RWPE2 (cell line): Measurements from ENCODE around the gene ZACN.

ENCODE experiments used
- ATAC-seq: fragments of 200-7000 bp; cut with Tn5 transposase; 3 replicates; pipeline ENCODE4 v1.9.1; 2021; ENCODE audit warnings: low read depth
- DNase-seq: peaks from one replicate; pipeline ENCODE4 v3.0.0-alpha.2; 2020; ENCODE audit warnings: low spot score
- H3K27ac ChIP-seq: fragments of 450-650 bp; 2 replicates; pipeline ENCODE4 v1.5.1; 2017; ENCODE audit warnings: mild to moderate bottlenecking; ENCODE audit not compliant: poor library complexity, severe bottlenecking
- H3K27me3 ChIP-seq: fragments of 250-450 bp; sonication (Bioruptor Pico); 2 replicates; pipeline ENCODE4 v1.5.1; 2021; ENCODE audit warnings: mild to moderate bottlenecking, moderate library complexity; ENCODE audit not compliant: insufficient read depth, poor library complexity, severe bottlenecking
- H3K36me3 ChIP-seq: fragments of 250-450 bp; sonication (Bioruptor Pico); 2 replicates; pipeline ENCODE4 v1.5.1; 2020; ENCODE audit warnings: low read depth, mild to moderate bottlenecking, moderate library complexity
- H3K4me1 ChIP-seq: fragments of 250-450 bp; sonication (Bioruptor Pico); 2 replicates; pipeline ENCODE4 v1.5.1; 2021; ENCODE audit warnings: mild to moderate bottlenecking, moderate library complexity; ENCODE audit not compliant: insufficient read depth, poor library complexity, severe bottlenecking
- H3K4me3 ChIP-seq: fragments of 250-450 bp; sonication (Bioruptor Pico); 2 replicates; pipeline ENCODE4 v1.5.1; 2021; ENCODE audit warnings: mild to moderate bottlenecking, moderate library complexity; ENCODE audit not compliant: severe bottlenecking
- H3K9me3 ChIP-seq: fragments of 250-450 bp; sonication (Bioruptor Pico); 2 replicates; pipeline ENCODE4 v1.5.1; 2021; ENCODE audit warnings: mild to moderate bottlenecking, moderate library complexity; ENCODE audit not compliant: severe bottlenecking
- CTCF ChIP-seq: fragments of 450-650 bp; IDR thresholded peaks from one replicate; pipeline ENCODE4 v1.5.1; 2017; ENCODE audit warnings: mild to moderate bottlenecking, moderate library complexity; ENCODE audit not compliant: poor library complexity, severe bottlenecking

Gene ZACN

GRCh38 chr17:76065775-76066174 lies 13.2 kb upstream of the ZACN start:
- Histone ChIP-seq H3K4me3 (no peak overlapping the region), H3K27ac (no peak overlapping the region), H3K9me3 (no peaks in the 10 kb centered on the region), H3K36me3 (peaks cover 90% of the 10 kb centered on the region), H3K27me3 (no peaks in the 10 kb centered on the region), H3K4me1 (no peaks in the 10 kb centered on the region)
- DNase-seq (no peak), ATAC-seq (no peak)
- TF ChIP-seq CTCF, result no peak

GRCh38 chr17:76071531-76072147 lies 7.3 kb upstream of the ZACN start:
- peak overlapping the region; percentile 47 for H3K27ac ChIP-seq
- DNase-seq, result no peak

GRCh38 chr17:76072148-76072858 lies 6.7 kb upstream of the ZACN start, which contains the start of gene SRP68:
TSS of gene SRP68 (minus strand) at chr17:76072517. CDS start at chr17:76072491, 26 bp downstream.
- Histone ChIP-seq H3K36me3 (peaks cover 30% of the 10 kb centered on the region), H3K4me1 (no peaks in the 10 kb centered on the region), H3K4me3 (peak within 1 kb of the TSS; percentile 71), H3K27me3 (peaks cover 39% of the 10 kb centered on the region), H3K27ac (peak within 1 kb of the TSS; percentile 47), H3K9me3 (no peaks in the 10 kb centered on the region)
- peak; percentile 97 for ATAC-seq
- peak; percentile 96 for DNase-seq
- TF ChIP-seq CTCF, result no peak

More at GRCh38 chr17:76071531-76072147, 7.3 kb upstream of the ZACN start:
- Histone ChIP-seq H3K4me3 (peak overlapping the region; percentile 71), H3K36me3 (peaks cover 36% of the 10 kb centered on the region), H3K9me3 (no peaks in the 10 kb centered on the region), H3K4me1 (no peaks in the 10 kb centered on the region), H3K27me3 (peaks cover 32% of the 10 kb centered on the region)
- TF ChIP-seq CTCF, result no peak
- ATAC-seq, result no peak

- ATAC-seq (no peak; the same call in 2 of the 3 replicates), DNase-seq (peak; percentile 65)
- Histone ChIP-seq H3K36me3 (peaks cover 7% of the 10 kb centered on the region), H3K27me3 (peaks cover 61% of the 10 kb centered on the region), H3K4me3 (peak within 1 kb of the TSS; percentile 6), H3K27ac (no peak within 1 kb of the TSS), H3K4me1 (no peaks in the 10 kb centered on the region), H3K9me3 (no peaks in the 10 kb centered on the region)
- no peak for TF ChIP-seq CTCF
Observed at GRCh38 chr17:76074390-76075363, 4.3 kb upstream of the ZACN start, which contains the start of gene GALR2. TSS of gene GALR2 (plus strand) at chr17:76074781. CDS start at chr17:76074884, 103 bp downstream.
